Superior temporal gyrus (tissue), 1 donor: ENCODE data around the gene FILIP1L.

Experiments
- DNase-seq: peaks from one replicate; pipeline ENCODE4 v3.0.0-alpha.2; 2016; ENCODE audit errors: extremely low spot score

FILIP1L gene

GRCh38 chr3:99974989-99975388 lies 139.3 kb downstream of the FILIP1L start:
- no peak for DNase-seq

DNA sequence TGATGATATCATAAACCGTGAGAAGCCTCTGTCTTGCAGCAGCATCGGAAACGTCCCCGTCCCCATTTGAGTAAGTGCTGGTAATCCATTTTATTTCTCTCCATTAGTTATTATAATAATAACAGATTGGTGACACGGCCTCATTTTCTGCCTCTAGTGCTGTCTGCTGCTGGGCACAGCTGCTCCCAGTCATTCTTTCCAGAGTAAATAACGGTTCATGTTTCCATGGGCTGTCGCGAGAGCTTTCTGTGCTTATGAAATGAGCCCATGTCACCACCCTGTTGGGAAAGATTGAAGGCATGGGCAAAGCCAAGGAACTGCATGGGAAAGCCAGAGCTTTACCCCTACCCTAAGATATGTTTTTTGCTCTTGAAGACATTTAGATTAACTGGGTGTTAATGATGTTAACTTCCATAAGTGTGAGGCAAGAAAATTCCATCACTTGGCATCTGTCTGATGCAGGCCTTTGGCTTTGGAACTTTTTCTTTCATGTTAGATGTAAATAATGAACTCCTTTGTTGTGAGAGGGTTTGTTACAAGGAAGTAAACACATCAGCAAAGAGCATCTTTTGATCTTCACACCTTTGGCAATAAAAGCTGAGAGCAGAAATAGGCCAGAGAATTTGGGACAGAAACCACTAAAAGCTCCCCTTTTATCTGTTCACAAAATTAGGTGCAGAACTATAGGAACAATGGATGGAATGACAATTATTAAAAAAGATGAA lies 141.8 kb downstream of the FILIP1L start:
- DNase-seq: no peak

GRCh38 chr3:99971761-99972160 lies 142.5 kb downstream of the FILIP1L start:
- DNase-seq: no peak

DNA sequence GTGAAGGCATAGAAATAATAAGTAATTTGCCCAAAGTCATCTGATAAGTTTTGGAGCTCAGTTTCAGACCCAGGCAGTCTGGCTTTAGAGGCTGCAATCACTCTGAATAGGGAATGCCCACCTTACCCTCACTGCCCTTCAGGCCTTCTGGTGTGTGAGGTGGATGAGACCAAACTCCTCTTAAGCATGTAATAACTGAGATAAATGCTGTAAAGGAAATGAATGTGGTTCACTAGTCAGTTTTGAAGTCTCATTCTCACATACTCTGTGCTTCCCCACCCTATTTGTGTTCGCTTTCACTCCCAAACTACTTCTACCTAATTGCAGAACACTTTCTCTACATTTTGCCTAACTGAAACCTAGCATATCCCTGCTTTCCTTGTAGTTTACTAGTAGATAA lies 144.1 kb downstream of the FILIP1L start:
- no peak for DNase-seq

DNA sequence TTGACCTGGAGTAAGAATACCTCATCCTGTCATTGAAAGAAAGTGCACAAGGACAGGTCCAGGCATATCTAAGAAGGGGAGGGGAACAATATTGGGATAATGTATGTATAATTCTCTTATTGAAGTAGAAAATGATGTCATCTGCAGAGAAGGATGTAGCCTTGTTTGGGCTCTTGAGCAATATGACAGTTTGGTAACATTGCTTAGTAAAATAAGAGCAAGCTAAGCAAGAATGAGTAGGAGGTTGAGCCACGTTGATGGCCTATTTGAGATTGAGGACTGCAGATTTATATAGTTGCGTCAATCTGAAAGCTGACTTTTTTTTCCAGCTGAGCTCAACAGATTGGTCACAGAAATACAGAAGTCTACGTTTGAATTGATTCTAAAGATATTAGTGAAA lies 145.2 kb downstream of the FILIP1L start:
- no peak for DNase-seq

DNA sequence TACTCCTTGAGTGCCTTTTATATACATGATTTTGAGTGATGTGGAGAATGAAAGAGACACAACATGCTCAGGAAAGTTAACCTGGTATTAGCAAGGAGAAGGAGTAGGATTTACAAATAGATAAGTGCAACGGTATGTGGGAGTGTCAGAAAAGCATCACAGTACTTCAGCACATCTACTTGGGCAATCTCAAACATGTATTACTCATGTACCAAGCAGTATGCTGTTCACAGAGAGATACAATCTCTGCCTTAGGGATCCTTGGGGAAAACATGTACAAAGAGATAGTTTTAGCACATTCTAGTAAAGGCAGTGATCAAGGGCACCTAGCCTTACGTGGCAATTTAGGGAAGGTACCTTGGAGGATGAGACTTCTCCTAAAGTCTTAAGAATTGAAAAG lies 146.5 kb downstream of the FILIP1L start:
- DNase-seq: no peak

- no peak for DNase-seq
Observed at GRCh38 chr3:99966662-99967416, 147.5 kb downstream of the FILIP1L start.

DNA sequence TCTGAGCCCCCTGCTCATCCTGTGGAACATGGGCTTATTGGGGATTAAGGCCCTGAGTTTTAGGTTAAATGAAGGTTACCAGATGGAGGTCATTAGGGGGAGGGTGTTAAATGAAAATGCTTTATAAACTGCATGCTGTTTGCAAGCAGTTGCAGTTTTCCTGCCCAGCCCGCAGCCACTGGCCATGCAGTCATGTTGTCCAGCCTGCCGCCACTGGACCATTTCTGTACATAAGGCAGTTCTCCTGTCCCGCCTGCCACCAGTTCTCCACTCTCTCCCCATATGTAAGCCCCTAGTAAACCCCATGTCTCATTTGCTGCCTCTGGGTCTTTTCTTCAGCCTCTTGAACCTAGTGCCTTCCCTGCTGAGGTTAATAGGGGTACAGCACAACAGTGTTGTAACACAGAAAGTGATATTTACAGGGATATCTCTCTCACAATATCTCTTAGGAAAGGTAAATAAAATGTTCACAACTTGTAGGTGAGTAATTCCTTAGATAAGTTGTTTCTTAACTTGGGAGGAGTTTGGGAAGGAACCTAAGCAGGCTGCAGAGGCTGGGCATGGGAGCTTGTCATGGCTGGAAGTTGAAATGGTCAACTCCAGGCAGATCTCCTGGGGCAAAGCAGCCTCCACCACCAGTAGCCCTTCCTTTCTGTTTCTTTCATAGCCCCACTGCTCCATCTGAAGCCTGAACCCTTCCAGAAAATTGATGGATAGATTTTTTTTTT lies 148.5 kb downstream of the FILIP1L start:
- DNase-seq: no peak

DNA sequence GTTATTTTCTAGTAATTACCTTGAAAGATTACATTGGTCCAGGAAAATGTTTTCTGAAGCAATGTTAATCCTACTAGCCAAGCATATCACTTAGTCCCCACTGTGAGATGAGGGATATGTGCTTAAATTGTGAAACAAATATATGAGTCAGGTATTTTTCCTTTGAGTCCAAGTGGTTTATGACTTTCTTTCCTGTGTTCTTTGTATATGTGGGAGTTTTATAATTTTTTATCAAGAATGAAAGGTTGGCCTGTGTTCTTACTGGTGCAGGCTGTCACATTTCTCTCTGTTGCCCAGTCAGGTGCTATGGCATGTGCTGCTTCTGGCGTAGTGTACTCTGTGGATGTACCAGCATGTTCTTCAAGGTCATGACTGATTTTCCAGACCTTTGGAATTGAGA lies 149.2 kb downstream of the FILIP1L start:
- DNase-seq: no peak

DNA sequence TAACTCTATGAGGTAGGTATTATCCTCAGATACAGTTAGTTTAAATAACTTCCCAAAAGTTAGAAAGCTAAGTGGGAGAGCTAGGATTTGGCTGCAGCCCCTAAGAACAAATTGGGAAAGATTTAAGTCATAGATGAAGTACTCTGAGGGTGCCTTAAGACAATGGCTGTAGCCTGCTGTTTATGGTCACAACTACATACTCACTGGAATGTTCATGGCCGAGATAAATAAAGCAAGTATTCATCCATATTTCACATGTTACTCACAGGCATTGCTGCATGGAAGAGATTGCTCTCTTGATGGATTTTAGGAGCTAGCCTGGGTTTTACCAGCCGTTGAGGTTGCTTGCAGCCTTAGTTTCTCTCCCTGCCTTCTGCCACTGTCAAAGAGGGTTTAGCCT lies 151.6 kb downstream of the FILIP1L start:
- DNase-seq: no peak

- DNase-seq: no peak
Observed at GRCh38 chr3:99961756-99962515, 152.4 kb downstream of the FILIP1L start.

DNA sequence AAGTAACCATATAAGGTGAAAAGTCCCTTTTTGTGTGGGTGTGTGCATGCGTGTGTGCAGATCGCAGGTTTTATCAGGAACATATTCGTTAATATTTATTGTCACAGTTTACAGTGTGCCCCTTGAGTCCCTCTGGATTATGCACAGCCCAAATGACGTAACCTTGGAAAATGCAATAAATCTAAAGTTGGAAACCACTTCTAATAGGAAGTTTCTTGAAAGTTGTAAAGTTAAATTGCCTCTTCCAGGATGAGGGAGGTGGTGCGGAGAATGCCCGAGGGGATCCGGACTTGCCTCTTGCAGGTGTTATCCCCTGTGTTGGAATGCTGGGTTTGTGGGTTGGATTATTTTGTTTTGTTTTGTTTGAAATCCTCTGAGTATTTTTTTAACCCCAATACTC lies 153.4 kb downstream of the FILIP1L start:
- no peak for DNase-seq

DNA sequence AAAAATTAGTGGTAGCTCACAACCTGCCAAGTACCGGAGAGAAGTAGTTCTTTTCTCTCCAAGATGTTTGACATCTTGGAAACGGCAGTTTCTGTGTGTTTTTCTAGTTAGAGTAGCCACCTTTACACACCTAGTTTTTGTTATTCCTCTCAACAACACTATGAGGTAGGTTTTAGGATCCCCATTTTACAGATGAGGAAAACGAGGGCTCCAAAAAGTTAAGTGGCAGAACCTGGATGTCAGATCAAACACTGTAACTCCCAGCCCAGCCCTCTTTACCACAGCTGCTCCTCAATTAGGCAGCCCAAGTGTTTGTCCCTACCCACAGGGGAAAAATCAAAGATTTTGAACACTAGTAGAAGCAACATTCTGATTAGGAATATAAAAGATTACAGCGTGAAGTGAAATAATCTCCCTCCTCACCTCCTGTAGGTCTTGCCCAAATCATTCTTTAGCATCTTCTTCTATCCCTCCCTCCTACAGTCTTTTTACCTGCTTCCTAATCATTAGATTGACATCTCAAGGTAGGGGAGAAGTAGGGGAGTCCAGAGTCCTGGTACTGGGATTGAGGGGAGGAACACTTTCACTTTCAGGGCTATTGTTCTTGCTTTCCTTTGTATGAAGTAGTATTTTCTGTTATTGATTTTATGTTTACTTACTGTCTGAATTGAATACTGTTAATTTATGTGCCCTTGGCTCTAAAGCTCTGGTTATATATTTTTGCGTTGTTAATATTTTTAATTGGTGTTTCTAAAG lies 154.0 kb downstream of the FILIP1L start:
- no peak for DNase-seq

DNA sequence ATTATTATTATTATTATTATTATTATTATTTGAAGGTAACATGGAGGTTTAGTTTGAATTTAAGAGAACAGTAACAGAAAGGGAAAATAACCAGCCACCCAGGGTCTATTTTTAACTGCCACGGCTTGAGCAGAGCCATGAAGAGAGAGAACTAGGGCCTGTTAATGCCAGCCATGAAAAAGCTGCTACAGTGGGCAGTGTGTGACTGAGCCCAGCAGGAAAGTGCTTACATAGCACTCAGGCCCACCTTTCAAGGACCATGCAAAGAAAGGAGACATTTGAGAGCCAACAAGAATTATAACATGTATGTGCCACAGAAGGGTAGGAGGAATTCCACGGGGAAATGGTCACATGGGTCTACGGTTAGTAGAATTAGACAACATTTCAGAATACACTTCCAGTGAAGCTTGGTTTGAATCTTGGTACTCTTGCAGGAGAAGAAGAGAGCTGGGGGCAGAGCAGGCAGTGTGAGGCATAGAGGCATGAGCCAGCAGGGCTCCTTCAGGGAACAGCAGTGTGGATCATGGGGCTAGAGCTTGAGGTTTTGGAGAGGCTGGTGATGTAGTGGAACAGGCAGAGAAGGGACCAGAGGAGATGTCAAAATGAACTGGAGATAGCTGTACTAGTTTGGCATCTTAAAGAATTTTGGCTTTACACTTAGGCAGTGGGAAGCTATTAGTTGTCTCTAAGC lies 155.9 kb downstream of the FILIP1L start:
- no peak for DNase-seq

DNA sequence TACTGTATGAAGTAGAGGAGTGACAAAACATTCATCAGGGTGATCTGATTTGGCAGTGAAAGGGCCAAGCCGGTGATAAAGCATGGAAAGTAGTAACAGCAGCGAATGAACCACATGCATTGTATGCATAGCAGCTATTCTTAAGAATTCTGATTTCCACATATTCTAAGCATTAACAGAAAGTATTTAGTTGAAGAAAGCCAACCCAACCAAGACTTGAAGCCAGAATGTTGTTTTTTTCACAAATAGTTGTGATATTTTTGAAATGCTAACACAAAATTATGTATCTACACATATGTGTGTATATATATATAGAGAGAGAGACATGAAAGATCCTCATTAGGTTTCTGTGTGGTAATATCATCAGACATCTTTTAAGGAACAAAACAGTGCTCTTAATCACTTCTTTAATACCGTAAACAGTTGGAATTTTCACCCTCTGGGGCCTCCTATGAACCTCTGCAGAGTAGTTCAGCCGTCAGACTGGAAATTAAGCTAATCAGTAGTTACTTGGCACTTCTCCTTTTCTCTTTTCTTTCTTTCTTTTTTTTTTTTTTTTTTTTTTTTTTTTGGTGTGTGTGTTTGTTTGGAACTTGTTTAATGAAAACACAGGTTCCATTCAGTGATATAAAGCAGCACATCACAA lies 157.0 kb downstream of the FILIP1L start:
- no peak for DNase-seq

DNA sequence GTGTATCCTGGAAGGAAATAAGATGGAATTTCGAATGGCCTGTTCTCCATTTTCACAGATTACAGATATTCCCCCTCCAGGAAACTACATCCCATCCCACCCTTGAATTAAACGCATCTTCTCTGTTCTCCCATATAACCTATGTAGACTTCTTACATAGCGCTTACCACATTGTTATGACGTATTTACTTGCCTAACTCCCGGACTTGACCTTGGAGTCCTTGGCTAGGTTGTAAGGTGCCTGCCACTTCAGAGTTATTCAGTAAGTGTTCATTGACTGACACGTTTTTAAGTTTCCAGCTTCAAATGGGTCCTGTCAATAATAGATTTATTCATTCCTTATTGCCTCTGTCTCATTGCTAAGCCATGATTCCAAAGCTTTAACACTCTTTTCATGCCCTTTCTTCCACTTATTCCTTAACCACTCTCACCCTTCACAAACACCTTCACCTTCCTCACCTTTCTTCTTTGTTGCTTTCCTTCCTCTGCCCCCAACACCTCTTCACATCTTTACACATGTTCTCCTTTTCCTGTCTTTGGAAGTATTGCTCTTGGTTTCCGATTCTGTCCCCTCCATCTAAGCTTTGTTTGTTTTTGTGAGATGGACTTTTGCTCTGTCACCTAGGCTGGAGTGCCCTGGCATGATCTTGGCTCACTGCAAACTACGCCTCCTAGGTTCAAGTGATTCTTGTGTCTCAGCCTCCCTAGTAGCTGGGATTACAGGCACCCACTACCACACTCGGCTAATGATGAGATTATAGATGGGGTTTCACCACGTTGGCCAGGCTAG lies 158.3 kb downstream of the FILIP1L start:
- no peak for DNase-seq

DNA sequence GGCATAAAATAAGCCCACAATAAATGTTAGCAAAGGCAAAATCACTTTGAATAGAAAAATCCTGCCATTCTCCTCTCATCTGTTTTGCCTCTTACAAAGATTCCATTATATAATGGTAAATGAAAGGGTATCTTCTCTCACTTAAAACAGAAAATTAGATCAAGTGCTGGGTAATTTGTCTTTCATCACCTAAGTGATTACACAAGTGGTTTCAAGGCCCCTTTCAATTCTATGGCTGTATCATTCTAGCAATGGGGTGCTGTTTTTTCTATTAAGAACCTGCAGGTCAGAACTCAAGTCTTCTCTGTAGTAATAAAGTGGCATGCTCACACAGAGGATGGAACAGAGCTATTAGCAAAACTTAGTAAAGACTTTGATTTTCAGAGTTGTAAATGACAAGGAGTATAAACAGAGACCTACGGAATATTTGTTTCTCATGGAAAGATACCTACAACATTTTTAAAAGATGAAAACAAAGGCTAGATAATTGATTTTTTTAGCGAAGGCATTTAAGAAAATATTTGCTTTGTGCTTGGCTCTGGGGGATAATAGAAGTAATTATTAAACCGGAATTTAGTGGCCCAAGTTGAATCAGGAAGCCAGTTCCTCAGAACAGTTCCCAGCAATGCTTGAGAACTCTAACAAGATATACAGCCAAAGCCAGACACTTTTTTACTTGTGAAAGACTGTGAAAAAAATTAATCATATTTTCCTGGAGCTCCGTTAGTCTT lies 159.2 kb downstream of the FILIP1L start:
- DNase-seq: no peak

DNA sequence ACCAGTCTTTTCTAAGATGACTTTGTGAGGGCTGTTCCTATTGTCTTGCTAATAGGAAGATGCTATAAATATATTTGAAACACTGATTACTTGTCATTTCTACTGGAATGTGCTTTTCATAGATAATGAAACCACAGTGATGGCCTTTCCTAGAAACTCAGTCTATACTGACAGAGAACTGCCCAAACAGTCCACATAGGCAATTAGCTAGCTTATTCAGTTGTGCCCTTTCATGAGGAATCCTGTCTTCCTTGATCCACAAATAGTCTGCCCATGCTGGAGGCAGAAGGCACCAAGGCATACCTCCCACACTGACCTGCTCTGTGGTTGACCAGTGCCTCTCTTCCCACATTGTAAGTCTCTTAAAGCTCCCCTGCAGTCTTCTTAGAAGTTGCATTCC lies 160.7 kb downstream of the FILIP1L start:
- DNase-seq: no peak

- no peak for DNase-seq
Observed at GRCh38 chr3:99952306-99952705, 162.0 kb downstream of the FILIP1L start.
